ENCODE results near the gene CLDN19.

The CLDN19 gene

GRCh38 chr1:42692911-42693310 lies 47.1 kb downstream of the CLDN19 start:
- no peak for DNase-seq

DNA sequence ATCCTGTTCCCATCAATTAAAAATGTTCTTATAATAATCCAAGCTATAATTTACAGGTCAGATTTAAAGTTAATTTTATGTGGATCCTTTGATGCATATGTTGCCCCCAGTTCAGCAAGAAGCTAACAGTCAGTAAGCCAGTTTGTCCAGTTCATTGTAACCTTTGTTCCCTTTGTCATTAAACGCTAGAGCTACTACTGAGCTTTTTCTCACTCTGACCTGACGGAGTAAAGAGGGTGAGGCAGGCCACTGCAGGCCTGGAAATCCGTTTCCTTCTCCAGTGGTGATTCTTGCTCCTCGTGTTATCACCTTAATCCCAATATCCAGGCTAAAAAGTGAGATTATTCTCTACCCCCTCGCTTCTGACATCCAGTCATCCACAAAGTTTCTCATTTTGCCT lies 47.6 kb downstream of the CLDN19 start:
- DNase-seq, result no peak

DNA sequence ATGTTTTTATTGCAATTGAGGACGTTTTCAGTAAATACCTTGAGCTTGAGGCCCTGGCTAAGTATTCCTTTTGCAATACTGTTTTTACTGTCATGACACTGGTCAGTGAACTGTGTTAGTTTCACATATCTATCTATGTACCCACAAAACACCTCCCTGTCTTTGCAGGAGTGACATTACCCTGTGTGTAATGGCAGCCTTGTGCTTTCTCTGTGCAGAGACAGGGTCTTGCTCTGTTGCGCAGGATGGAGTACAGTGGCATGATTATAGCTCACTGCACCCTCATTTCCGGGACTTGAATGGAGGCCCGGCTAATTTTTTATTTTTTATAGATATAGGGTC lies 48.9 kb downstream of the CLDN19 start:
- no peak for DNase-seq

DNA sequence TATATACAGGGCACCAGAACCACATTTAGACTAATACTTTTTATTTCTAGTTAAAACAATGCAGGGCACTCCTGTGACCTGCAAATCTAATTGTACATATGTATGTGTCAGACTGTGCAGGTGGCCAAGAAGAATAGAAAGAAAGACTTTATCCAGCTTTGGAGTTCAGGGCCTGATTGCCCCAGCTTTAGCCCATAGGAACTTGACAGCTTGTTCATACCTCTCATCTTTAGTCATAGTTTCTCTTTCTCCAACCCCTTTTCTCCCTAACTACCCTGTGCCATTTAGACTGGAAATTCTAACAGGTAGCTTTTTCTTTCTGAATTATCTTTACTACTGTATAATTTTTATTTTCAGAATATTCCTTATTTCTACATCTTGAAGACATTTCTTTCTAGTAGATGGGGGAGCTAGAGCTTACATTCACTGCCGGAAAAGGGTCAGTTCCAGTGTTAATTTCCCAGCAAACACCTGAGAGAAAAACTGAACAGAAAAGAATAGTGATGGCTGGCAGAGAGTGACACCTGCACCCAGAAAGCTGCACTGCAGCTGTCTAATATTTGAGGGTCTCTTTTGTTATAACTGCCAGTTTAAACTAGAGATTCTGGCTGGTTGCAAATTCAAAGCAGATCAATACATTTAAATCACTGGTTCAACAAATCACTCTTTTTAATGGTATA lies 49.4 kb downstream of the CLDN19 start:
- DNase-seq, result no peak

- DNase-seq, result no peak
These were observed 50.1 kb downstream of the CLDN19 start for GRCh38 chr1:42689912-42690311.

DNA sequence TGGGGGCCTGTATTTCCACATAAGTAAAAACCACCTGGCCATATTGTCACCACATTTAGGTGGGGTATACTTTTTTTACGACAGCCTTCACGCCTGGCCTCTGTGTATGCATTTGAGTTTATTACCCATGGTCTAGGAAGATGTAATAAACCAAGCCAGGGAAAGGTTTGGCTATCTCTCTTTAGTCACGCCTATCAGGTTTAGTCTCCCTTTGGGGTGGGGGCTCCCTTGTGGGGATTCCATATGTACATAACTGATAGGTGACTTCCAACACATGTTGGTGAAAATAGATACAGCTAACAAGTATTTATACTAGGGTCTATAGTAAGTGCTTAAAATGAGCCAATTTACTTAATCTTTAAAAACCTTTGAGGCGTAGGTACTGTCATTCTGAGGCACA lies 53.6 kb downstream of the CLDN19 start:
- no peak for DNase-seq

- DNase-seq, result no peak
These were observed 55.9 kb downstream of the CLDN19 start for GRCh38 chr1:42684139-42684538.

Data from NCI-H2171 treated with DMSO at 0.1 percent for 48 hours (cell line).